Measurements from ENCODE around the gene XAGE5.
"Not testable (repeated sequence)": the region's sequence is repeated elsewhere in the genome, so short reads cannot be mapped to it uniquely, and the experiment has no call there.

The XAGE5 gene

GRCh38 chrX:52852110-52852860 lies 41.2 kb downstream of the XAGE5 start:
- H3K27ac ChIP-seq (ENCODE audit: low read depth, low read length, severe bottlenecking) = peak overlapping the region; percentile 16
- no peaks in the 10 kb centered on the region for H3K9me3 ChIP-seq (ENCODE audit: control insufficient read depth, low read length)
- no peaks in the 10 kb centered on the region for H3K36me3 ChIP-seq (ENCODE audit: control insufficient read depth, insufficient read depth, low read length)
- H3K4me1 ChIP-seq (ENCODE audit: control insufficient read depth, insufficient read depth, low read length, poor library complexity, severe bottlenecking) = peaks cover 4% of the 10 kb centered on the region
- 92 to 93% methylated on average over 4 to 5 of the region's 9 CpGs for WGBS, 2 experiments (ENCODE audit: insufficient coverage in 2 of 2)
- H3K4me3 ChIP-seq (ENCODE audit: extremely low read depth, insufficient read depth, low read length, poor library complexity, severe bottlenecking) = no peak overlapping the region

- H3K27ac ChIP-seq (ENCODE audit: low read depth, low read length, severe bottlenecking); H3K4me1 ChIP-seq (ENCODE audit: control insufficient read depth, insufficient read depth, low read length, poor library complexity, severe bottlenecking); H3K36me3 ChIP-seq (ENCODE audit: control insufficient read depth, insufficient read depth, low read length); H3K4me3 ChIP-seq (ENCODE audit: extremely low read depth, insufficient read depth, low read length, poor library complexity, severe bottlenecking); H3K9me3 ChIP-seq (ENCODE audit: control insufficient read depth, low read length): not testable (repeated sequence)
- no CpG with 5 or more reads among the region's 4 CpGs for WGBS, 2 experiments (ENCODE audit: insufficient coverage in 2 of 2)
Observed at GRCh38 chrX:52856991-52857525, 46.0 kb downstream of the XAGE5 start.

GRCh38 chrX:52865343-52865998 lies 54.4 kb downstream of the XAGE5 start:
- Histone ChIP-seq H3K4me1 (ENCODE audit: control insufficient read depth, insufficient read depth, low read length, poor library complexity, severe bottlenecking) (no peaks in the 10 kb centered on the region), H3K9me3 (ENCODE audit: control insufficient read depth, low read length) (no peaks in the 10 kb centered on the region), H3K4me3 (ENCODE audit: extremely low read depth, insufficient read depth, low read length, poor library complexity, severe bottlenecking) (no peak overlapping the region), H3K27ac (ENCODE audit: low read depth, low read length, severe bottlenecking) (no peak overlapping the region), H3K36me3 (ENCODE audit: control insufficient read depth, insufficient read depth, low read length) (no peaks in the 10 kb centered on the region)
- 83% methylated on average over 1 of the region's 6 CpGs; no CpG with 5 or more reads in 1 of the 2 experiments for WGBS, 2 experiments (ENCODE audit: insufficient coverage in 2 of 2)
